DMS79 (cell line): ENCODE data around the gene MSMB.

Experiments used
- DNase-seq: peaks from one replicate; lab custom pipeline; 2025; lab: John Stamatoyannopoulos, UW

MSMB gene

GRCh38 chr10:46033602-46034011, 12.5 kb downstream of the MSMB start:
- DNase-seq: no peak

- no peak for DNase-seq
Measured at GRCh38 chr10:46031648-46032532, 14.2 kb downstream of the MSMB start.

GRCh38 chr10:46030091-46030937, 15.8 kb downstream of the MSMB start, which contains the start of gene NCOA4:
TSS of gene NCOA4 (minus strand) at chr10:46030623. CDS start at chr10:46016680, 13,943 bp downstream.
- DNase-seq: peak; percentile 66

GRCh38 chr10:46029461-46030030, 16.5 kb downstream of the MSMB start:
- DNase-seq: no peak

GRCh38 chr10:46028584-46029460, 17.2 kb downstream of the MSMB start:
- DNase-seq: no peak

- no peak for DNase-seq
Measured at GRCh38 chr10:46026106-46026505, 20.0 kb downstream of the MSMB start.

GRCh38 chr10:46025406-46025805, 20.7 kb downstream of the MSMB start:
- DNase-seq: no peak

- no peak for DNase-seq
Measured at GRCh38 chr10:46024948-46025347, 21.1 kb downstream of the MSMB start.

GRCh38 chr10:46022978-46023702, 22.9 kb downstream of the MSMB start:
- DNase-seq: peak; percentile 7

GRCh38 chr10:46020344-46020657, 25.8 kb downstream of the MSMB start:
- DNase-seq: no peak

- DNase-seq: no peak
Measured at GRCh38 chr10:46019569-46020343, 26.3 kb downstream of the MSMB start.

- no peak for DNase-seq
Measured at GRCh38 chr10:46019177-46019528, 26.9 kb downstream of the MSMB start.

- DNase-seq: no peak
Measured at GRCh38 chr10:46018453-46019176, 27.5 kb downstream of the MSMB start.

GRCh38 chr10:46017733-46018132, 28.3 kb downstream of the MSMB start:
- no peak for DNase-seq

- DNase-seq: no peak
Measured at GRCh38 chr10:46016811-46017210, 29.3 kb downstream of the MSMB start.

GRCh38 chr10:46016190-46016589, 29.9 kb downstream of the MSMB start:
- DNase-seq: no peak

GRCh38 chr10:46014683-46015405, 31.2 kb downstream of the MSMB start:
- no peak for DNase-seq

- no peak for DNase-seq
Measured at GRCh38 chr10:46014206-46014605, 31.9 kb downstream of the MSMB start.

GRCh38 chr10:46012746-46013145, 33.3 kb downstream of the MSMB start:
- no peak for DNase-seq
